Fibroblast of lung (primary cell): ENCODE data around the gene RETREG1.

Source experiments
- CTCF ChIP-seq, 2 donors: IDR thresholded peaks in 1 of 2; conservative IDR thresholded peaks in 1 of 2; 1 replicate in 1 of 2; 2 replicates in 1 of 2; pipeline ENCODE4 v1.5.1; 2011 to 2012; ENCODE audit warnings: low read length in 2 of 2, control low read depth in 1 of 2, inconsistent platforms in 1 of 2, low read depth in 1 of 2, mild to moderate bottlenecking in 1 of 2
- EZH2 ChIP-seq: IDR thresholded peaks from 2 replicates; pipeline ENCODE4 v1.5.1; 2012; ENCODE audit warnings: low read length, control low read depth, mild to moderate bottlenecking; ENCODE audit errors: missing control alignments

GRCh38 chr5:16547200-16547842, 69.5 kb downstream of the RETREG1 start:
- no peak for TF ChIP-seq EZH2
- no peak for TF ChIP-seq CTCF (conservative IDR thresholded peaks at IDR 0.05 in 1 of 2, IDR thresholded peaks at IDR 0.05 in 1 of 2; ENCODE audit: low read depth in 1 of 2, low read length in 2 of 2)
